ENCODE data around the gene BPIFB4. TPM values are rescaled to one million over a fixed set of nuclear protein-coding genes. Genes with fewer than 3 reads are reported as not detected.

Gene BPIFB4
- total and polyA plus RNA-seq, 9 of the 15 experiments (the other 6 are each of a cell fraction or from before 2014, with no cell fraction given) = not detected

DNA sequence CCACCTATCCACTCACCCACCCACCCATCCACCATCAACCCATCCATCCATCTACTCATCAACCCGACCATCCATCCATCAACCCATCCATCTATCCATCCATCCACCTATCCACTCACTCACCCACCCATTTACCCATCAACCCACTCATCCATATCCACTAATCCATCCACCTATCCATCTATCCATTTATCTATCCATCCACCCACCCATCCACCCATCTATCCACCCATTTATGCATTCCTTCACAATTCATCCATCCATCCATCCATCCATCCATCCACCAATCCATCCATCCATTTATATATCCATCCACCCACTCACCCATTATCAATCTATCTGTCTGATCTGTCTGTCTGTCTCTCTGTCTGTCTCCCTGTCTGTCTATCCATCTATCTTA is 14.1 kb downstream of the BPIFB4 start:
- intact Hi-C loops (cut with micrococcal nuclease) = loop anchor here (10.0 kb wide), 1 partner anchor 299 kb away; no protein-coding TSS in a partner anchor
- DNase-seq (ENCODE audit: extremely low read depth in 1 of 4, low spot score in 3 of 4) (no peak), FAIRE-seq (no peak), ATAC-seq (no peak)
- no peak for TF ChIP-seq ZNF511 (CRISPR knock-in tag; IDR thresholded peaks at IDR 0.05)
- no peak for TF ChIP-seq BRD4 (IDR thresholded peaks at IDR 0.05)
- TF ChIP-seq ZFP36 (IDR thresholded peaks at IDR 0.05; ENCODE audit: low read depth, low read length, partially characterized antibody) = no peak
- TF ChIP-seq MTF1 (CRISPR knock-in tag; IDR thresholded peaks at IDR 0.05; ENCODE audit: borderline replicate concordance) = no peak
- no peak for TF ChIP-seq ETV5 (CRISPR knock-in tag; IDR thresholded peaks at IDR 0.05; ENCODE audit: low read depth)
- TF ChIP-seq NFE2L1 (tag; IDR thresholded peaks at IDR 0.05; ENCODE audit: borderline replicate concordance, low read depth) = no peak
- no peak for TF ChIP-seq PHTF2 (CRISPR knock-in tag; IDR thresholded peaks at IDR 0.05)
- no peak for TF ChIP-seq MCM3 (IDR thresholded peaks at IDR 0.05)
- TF ChIP-seq ARID1B (IDR thresholded peaks at IDR 0.05) = no peak
- no peak for TF ChIP-seq SMARCA4 (IDR thresholded peaks at IDR 0.05)
- no peak for TF ChIP-seq XRCC3 (IDR thresholded peaks at IDR 0.05)
- TF ChIP-seq PRDM10 (IDR thresholded peaks at IDR 0.05; ENCODE audit: partially characterized antibody) = no peak
- no peak for TF ChIP-seq ATF7 (IDR thresholded peaks at IDR 0.05)
- TF ChIP-seq ZNF551 (CRISPR knock-in tag; IDR thresholded peaks at IDR 0.05) = no peak
- TF ChIP-seq PHF20 (IDR thresholded peaks at IDR 0.05; ENCODE audit: partially characterized antibody) = no peak
- TF ChIP-seq CHD2 (IDR thresholded peaks at IDR 0.05; ENCODE audit: low read depth, low read length) = no peak
- TF ChIP-seq PTBP1 (IDR thresholded peaks at IDR 0.05; ENCODE audit: low read depth, low read length) = no peak
- no peak for TF ChIP-seq ZNF717 (CRISPR knock-in tag; IDR thresholded peaks at IDR 0.05)
- TF ChIP-seq HDAC3 (IDR thresholded peaks at IDR 0.05; ENCODE audit: borderline replicate concordance, partially characterized antibody) = no peak
- TF ChIP-seq ZNF561 (CRISPR knock-in tag; conservative IDR thresholded peaks at IDR 0.05) = no peak
- POLR2A ChIA-PET = interaction anchor here (0.6 to 0.7 kb wide), 2 partner anchors 8 to 119 kb away, joined by 3 to 4 read pairs; no protein-coding TSS in a partner anchor
- H2AFZ ChIP-seq (ENCODE audit: low read depth, low read length) = no peak overlapping the region
- H3K9ac ChIP-seq (ENCODE audit: insufficient read depth in 1 of 2, low read depth in 2 of 2, low read length in 2 of 2) = no peak overlapping the region
- no peaks in the 10 kb centered on the region for H3K4me1 ChIP-seq (replicated peaks in 1 of 2; ENCODE audit: control insufficient read depth in 2 of 2, insufficient read depth in 2 of 2, low read length in 2 of 2)
- CTCF ChIA-PET (ENCODE audit: low intra/inter-chr PET ratio) = no interaction called here
- in situ Hi-C loops (cut with MboI) = loop anchor here (10.0 kb wide), 1 partner anchor 201 kb away; no protein-coding TSS in a partner anchor
- no peaks in the 10 kb centered on the region for H3K9me3 ChIP-seq (replicated peaks; ENCODE audit: control insufficient read depth, insufficient read depth, low read depth, low read length)
- no peak overlapping the region for H3K4me2 ChIP-seq (ENCODE audit: insufficient read depth, low read length)
- H3K27me3 ChIP-seq (ENCODE audit: control insufficient read depth in 2 of 2, insufficient read depth in 2 of 2, low read length in 2 of 2) = peaks cover 2 to 19% of the 10 kb centered on the region in 2 experiments; a peak in 3 of 5 replicates
- no peaks in the 10 kb centered on the region for H4K20me1 ChIP-seq (replicated peaks; ENCODE audit: control insufficient read depth, insufficient read depth, low read length)
- H3K4me3 ChIP-seq = no peak overlapping the region
- no CpG with 5 or more reads among the region's 1 CpG for WGBS (ENCODE audit: insufficient coverage, low coverage, missing lambda C conversion rate)
- no peak overlapping the region for H3K27ac ChIP-seq (ENCODE audit: extremely low read depth, low read depth, low read length)
- H3K9me1 ChIP-seq (ENCODE audit: control insufficient read depth, insufficient read depth, low read length) = no peaks in the 10 kb centered on the region
- no peaks in the 10 kb centered on the region for H3K36me3 ChIP-seq (ENCODE audit: control insufficient read depth, insufficient read depth, low read length)
- no peaks in the 10 kb centered on the region for H3K79me2 ChIP-seq (ENCODE audit: control insufficient read depth, insufficient read depth, low read length)
- BruUV-seq (replicated peaks) = no TSS peak

Data from K562 (cell line).